Measurements from ENCODE around the gene RD3L. TPM values are rescaled to one million over a fixed set of nuclear protein-coding genes. Genes with fewer than 3 reads are reported as not detected.

RD3L gene
- total RNA-seq, 1 experiment from 2014 or later = not detected

- H2BK5ac ChIP-seq (ENCODE audit: insufficient read length, low read length) = no peak overlapping the region
- H3K23ac ChIP-seq (ENCODE audit: insufficient read length, low read depth, low read length) = no peak overlapping the region
- no peak overlapping the region for H2AK5ac ChIP-seq (ENCODE audit: insufficient read length, low read length)
- no peak overlapping the region for H4K91ac ChIP-seq (ENCODE audit: insufficient read length, low read depth, low read length)
- no peaks in the 10 kb centered on the region for H3K4me1 ChIP-seq (ENCODE audit: insufficient read depth, low read length)
- Mint-ChIP-seq H3K27me3 (ENCODE audit: low read depth) (peaks cover 5% of the 10 kb centered on the region; the same call in 1 of the 2 replicates), H3K4me1 (no peaks in the 10 kb centered on the region), H3K9me3 (peaks cover 0 to 3% of the 10 kb centered on the region in 2 experiments; a peak in 2 of 5 replicates), H3K4me3 (no peak overlapping the region), H3K27ac (no peak overlapping the region; a peak in 1 of 7 replicates), H3K36me3 (ENCODE audit: insufficient read depth in 1 of 3, low read depth in 3 of 3) (no peaks in the 10 kb centered on the region)
- no CpG with 5 or more reads among the region's 3 CpGs for WGBS (ENCODE audit: extremely low coverage, insufficient read length, low lambda C conversion rate)
- TF ChIP-seq CTCF (conservative IDR thresholded peaks at IDR 0.05) = no peak
- no peak overlapping the region for H4K8ac ChIP-seq (replicated peaks; ENCODE audit: insufficient read length, low read depth, low read length)
- no peak overlapping the region for H2BK12ac ChIP-seq (ENCODE audit: insufficient read length, low read depth, low read length)
- H4K5ac ChIP-seq (ENCODE audit: insufficient read length, low read depth, low read length) = no peak overlapping the region
- H2BK120ac ChIP-seq (ENCODE audit: low read depth, low read length, poor library complexity, severe bottlenecking) = no peak overlapping the region
- no peaks in the 10 kb centered on the region for H4K20me1 ChIP-seq (ENCODE audit: control insufficient read depth, insufficient read depth, insufficient read length)
- DNase-seq = no peak
- no peaks in the 10 kb centered on the region for H3K79me2 ChIP-seq (ENCODE audit: insufficient read depth, low read length)
- H2AFZ ChIP-seq (ENCODE audit: low read length) = no peak overlapping the region
- no peaks in the 10 kb centered on the region for H3K23me2 ChIP-seq (ENCODE audit: insufficient read length, low read depth, low read length, poor library complexity, severe bottlenecking)
- H3K27ac ChIP-seq (ENCODE audit: insufficient read length, low read depth, low read length) = no peak overlapping the region
- no peak overlapping the region for H3T11ph ChIP-seq (ENCODE audit: low read length)
- no peak overlapping the region for H3K4ac ChIP-seq (ENCODE audit: low read depth, low read length)
- H3K56ac ChIP-seq (ENCODE audit: insufficient read length, low read depth, low read length) = no peak overlapping the region
- no peak overlapping the region for H3K9ac ChIP-seq (ENCODE audit: extremely low read depth, insufficient read length, low read length)
- no peaks in the 10 kb centered on the region for H3K9me3 ChIP-seq (ENCODE audit: control insufficient read depth, low read depth, low read length)
- no peak overlapping the region for H2BK15ac ChIP-seq (ENCODE audit: low read depth, low read length)
- H3K79me1 ChIP-seq (ENCODE audit: insufficient read depth, low read depth, low read length, poor library complexity, severe bottlenecking) = no peaks in the 10 kb centered on the region
- no peak overlapping the region for H3K4me2 ChIP-seq (ENCODE audit: insufficient read depth, insufficient read length, low read length)
- H2BK20ac ChIP-seq (ENCODE audit: low read depth, low read length, poor library complexity, severe bottlenecking) = no peak overlapping the region
- no peak overlapping the region for H3K14ac ChIP-seq (ENCODE audit: insufficient read depth, low read length)
- H3K27me3 ChIP-seq (ENCODE audit: insufficient read depth, low read length) = no peaks in the 10 kb centered on the region
- no peak overlapping the region for H3K18ac ChIP-seq (ENCODE audit: insufficient read length, low read depth, low read length)
Measured at GRCh38 chr14:103931422-103931821, 10.9 kb downstream of the RD3L start.

Measured in H9 (cell line).